D341Med (cell line): ENCODE data around the gene CECR2.

Experiments used
- DNase-seq: peaks from one replicate; pipeline ENCODE4 v3.0.0; 2012; ENCODE audit warnings: low spot score

The CECR2 gene

DNA sequence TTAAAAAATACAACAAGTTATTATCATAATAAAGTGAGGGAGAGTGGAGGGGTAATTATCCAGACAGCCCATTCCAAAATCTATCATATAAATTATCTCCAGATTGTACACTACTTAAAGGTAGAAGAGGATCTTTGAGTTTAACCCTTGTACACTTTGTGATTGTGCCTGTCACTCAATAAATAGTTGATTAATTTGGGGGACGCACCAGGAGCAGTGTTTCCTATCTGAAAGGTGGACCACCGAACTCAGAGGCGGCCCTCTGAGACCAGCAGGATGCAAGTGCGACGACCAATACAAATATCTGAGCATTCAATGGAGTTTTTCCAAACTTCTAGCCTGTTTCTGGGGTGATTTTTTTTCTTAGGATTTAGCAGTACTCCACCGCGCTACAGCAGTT lies 1.1 kb upstream of the CECR2 start:
- no peak for DNase-seq

DNA sequence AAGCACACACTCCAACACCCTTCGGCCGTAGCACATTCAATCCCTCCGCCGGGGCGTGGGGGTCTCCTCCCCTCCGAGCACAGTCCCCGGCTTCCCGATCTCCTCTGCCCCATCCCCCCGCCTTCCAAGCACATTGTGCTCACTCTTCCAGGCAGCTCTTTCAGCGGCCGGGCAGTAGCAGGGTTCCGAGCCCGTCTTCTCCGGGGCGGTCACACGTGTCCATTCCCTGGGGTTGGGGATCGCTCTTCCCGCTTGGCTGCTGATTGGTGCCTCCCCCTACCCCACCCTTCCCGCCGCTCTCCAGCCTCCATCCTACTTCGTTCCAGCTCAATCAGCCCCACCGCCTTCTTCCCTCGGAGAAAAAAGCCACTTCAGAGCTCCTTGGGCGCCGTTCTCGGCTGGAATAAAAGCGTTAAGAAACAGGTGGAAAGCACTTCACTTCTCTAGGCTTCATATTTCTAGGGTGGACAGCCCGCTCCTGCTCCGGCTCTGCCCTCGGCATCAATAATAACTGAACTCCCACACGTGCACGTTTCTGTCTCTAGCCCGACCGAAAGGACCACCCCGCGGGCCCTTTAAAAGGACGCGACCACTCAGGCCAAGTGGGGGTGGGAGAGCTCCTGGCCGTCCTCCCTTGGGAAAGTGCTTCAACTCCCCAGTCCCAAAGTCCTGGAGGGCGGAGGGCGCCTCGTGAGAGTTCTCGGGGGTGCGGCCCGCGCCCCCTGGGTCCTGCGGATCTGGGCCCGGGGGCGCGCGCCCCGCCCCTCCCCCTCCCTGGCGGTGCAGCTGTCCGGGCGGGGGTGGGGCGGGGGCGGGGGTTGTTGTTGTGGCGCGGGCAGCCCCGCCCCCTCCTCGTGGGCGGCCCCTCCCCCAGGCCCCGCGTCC lies 464 bp upstream of the CECR2 start:
- DNase-seq: peak; percentile 60

DNA sequence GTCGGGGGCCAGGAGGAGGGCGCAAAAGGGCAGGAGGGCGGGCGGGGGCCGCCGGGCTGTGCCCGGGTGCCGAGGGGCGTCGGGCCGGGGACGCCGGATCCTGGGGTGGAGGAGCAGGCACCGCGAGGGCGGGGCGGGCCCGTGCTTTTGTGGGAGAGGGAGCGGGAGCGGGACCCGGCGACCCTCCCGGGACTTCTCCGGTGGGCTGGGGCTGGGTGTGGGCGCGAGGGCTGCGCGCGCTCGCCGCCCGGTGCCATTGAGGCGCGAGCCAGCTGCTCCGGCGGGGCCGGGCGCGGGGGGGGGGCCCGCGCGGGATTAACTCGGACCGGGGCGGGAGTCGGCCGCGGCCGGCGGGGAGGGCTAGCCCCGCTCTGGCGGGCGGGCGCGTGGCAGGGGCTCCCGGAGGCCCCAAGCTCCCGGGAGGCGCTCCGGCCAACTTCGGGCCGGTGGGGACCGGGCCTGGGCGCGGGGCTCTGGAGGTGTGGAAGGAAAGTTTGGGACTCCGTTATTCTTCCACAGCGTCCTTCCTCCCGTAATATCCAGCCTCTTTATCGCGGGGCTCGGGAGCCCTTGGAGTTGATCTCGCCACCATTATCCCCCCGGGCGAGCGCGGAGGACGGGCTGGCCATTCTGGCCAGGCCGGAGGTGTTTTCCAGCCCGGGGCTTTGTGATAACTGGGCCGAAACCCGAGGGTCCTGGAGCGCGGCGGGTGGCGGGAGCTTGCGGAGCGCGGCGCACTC lies 936 bp downstream of the CECR2 start:
- peak; percentile 69 for DNase-seq

DNA sequence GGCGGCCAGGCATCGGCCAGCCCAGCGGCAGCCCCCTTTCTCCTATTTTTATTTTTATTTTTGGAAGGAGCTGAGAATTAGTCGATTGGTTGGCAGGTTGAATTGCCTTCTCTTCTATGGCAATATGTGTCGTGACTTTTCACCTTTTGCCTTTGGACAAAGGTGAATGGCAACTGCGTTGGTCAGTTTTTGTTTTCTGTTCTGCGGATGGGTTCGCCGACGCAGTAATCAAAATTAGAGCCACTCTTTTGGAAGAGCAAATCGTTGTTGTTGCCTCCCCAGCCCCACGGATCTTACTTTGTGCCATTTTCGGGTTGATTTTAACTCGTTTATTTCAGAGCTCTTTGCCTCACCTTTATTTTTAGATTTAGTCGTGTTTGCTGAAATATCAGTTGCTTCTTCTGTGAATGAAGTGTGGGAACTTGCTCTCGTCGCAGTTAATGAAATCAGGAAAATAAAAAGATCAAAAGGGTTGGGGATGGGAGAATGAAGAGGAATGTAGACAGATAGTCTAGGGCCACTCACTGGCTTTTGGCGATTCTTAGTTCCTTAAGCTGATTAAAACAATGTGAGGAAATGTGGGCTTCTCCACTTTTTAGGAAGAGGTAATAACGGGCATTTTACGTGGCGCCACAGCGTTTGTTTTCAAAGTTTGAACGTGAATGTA lies 1.6 kb downstream of the CECR2 start:
- no peak for DNase-seq

DNA sequence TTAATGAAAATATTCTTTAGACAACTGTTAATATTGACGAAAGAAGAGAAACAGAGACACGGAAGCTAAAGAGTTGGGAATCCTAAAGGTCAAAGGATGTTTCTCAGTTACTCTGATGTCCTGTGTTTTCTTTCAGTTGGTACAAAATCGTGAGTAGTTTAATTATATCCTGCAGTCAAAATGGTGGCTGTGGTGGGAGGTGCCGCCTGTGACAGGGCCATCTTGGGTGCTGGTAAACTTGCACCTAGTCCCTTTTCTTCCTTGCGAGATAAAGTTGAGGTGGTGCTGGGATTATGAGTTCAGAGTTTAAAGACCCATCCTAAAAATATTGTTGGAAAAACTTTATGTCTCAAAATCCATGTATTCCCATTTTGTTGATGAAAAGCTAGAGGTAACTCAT lies 2.2 kb downstream of the CECR2 start:
- DNase-seq: no peak

DNA sequence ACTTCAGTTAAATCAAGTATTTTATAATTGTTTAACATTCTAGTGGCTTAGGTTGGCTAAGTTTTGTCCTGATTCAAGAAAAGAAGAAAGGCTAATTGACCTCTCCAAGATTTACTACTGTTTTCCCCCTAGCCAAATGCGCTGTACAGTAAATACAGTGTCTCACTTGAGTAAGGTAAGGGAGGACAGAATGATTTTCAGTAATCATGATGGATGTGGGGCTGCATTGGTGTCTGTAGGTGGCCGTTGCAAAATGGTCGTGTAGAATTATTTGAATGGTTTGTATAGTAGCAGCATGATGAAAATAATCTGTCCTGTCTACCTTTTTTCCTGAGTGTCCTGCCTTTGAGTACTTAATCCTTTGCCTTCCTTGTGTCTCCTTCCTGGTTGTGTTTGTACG lies 4.6 kb downstream of the CECR2 start:
- DNase-seq: no peak

DNA sequence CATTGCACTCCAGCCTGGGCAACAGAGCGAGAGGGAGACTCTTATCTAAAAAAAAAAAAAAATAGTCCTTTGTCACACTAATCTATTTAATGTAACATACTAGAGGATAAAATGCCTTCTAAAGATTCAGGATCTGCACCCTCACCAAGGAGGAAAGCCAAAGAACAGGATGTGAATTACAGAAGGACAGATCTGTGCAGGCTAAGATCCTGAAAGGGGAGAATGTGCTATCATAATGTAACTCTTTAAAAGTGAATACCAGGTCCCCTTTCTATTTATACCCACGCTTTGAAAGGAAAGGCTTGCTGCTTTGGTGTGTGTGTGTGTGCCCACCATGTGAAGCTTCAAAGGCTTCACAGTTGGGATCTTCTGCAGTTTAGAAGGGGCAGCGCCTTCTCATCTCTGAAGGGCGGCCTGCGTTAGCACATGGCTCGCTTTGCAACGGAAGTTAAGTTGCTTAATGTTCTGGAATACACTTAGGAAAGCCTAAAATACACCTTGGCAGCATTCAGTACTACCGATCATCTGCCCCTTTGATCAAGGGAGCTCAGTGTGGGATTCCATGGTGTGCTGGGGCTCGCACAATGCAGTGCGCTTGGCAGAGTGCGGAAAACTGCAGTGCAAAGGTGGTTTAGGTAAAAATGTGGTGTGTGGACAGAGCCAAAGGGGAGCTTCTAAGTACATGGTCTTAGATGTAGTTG lies 6.8 kb downstream of the CECR2 start:
- no peak for DNase-seq

DNA sequence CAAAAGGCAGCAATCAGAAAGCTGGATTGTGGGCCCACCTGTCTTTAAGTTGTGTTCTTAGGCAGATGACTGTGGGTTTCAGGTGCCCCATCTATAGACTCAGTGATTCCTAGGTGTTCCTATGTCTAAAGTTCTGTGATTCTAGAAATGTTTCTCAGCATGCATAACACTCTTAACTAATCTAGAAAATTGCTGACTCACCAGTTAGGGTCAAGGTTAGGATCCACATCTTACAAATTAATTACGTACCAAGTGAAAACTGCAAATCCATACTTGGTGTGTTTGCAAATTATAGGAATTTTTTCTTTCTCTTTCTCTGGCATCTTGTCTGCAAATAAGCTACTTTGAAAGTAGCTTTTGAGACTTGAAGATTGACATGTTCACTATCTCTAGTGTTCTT lies 7.7 kb downstream of the CECR2 start:
- no peak for DNase-seq

DNA sequence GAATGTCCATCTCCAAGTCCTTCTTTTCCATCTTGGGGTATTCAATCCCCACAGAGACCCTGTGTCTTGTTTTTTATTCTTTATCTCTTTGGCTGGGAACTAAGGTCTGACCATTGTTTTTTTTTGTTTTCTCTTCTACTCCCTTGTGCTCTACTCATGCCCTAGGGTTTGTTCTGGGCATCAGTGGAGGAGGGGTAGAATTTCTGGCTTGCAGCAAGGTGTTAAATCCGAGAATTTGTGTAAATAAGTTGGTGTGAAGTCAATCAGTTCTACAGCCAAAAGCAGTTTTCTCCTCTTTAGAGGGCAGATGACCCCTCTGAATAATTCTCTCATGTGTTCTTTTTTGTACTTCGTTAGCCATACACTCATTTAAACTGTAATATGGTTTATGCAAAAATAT lies 10.7 kb downstream of the CECR2 start:
- no peak for DNase-seq

DNA sequence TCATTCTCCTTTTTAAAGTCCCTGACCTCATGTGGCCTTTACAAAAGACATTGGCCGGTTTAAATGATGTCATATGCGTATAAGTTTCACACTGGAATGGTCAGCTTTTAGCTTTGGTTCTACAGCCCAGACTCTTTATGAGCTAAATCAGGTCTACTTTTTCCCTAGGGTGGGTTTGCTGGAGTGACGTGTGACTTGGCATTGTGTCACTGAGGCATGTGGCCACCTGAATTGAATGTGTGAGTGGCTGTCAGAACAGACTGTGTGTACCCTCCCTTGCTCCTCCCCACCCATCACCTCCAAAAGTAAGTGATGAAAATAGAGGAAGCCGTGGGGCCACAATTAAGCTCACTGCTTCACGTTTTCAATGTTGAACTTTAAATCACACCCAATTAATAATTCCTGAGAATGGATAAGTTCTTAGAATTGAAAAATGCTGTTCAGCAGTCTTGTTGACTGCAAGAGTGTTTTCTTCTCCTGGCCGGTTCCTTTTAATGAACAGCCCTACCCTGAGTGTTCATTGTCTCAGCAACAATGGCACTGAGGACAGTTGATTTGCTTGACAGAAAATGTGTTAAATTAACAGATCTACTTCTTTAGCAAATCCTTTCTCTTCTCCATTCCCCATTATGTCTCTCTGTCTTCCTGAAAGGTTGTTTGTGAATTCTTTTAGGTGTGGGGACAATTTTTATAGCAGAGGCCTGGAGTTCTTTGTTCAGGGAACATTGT lies 11.3 kb downstream of the CECR2 start:
- no peak for DNase-seq

DNA sequence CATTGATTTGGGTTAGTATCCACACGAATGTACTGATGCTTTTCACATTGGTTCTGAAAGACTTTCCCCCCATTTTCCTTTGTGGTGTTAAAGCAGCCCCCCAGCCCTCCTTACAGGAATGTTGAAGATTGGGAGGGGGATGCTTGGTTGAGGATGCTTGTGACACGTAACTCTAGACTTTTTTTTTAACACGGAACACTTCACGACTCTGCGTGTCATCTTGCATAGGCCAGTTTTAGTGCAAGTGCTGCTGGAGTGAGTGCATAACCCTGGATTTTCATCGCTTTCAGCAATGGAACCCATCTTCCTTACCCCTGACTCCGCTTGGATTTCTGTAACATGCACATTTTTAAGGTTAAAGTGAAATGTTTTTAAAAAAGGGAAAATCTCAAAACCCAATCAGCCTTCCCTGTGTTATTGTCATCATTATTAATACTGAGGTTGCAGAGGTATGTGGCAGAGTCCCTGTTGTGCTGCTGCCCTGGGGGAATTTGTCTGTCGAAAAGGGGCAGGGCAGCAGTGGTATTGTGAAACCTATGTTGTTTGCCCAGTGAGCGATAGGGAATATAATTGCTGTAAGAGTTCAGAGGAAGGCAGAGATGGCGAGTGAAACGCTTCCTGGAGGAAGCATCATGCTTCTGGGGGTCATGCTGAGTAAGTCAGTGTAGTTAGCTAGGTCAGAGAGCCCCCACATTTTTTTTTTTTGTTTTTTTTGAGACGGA lies 12.1 kb downstream of the CECR2 start:
- no peak for DNase-seq

DNA sequence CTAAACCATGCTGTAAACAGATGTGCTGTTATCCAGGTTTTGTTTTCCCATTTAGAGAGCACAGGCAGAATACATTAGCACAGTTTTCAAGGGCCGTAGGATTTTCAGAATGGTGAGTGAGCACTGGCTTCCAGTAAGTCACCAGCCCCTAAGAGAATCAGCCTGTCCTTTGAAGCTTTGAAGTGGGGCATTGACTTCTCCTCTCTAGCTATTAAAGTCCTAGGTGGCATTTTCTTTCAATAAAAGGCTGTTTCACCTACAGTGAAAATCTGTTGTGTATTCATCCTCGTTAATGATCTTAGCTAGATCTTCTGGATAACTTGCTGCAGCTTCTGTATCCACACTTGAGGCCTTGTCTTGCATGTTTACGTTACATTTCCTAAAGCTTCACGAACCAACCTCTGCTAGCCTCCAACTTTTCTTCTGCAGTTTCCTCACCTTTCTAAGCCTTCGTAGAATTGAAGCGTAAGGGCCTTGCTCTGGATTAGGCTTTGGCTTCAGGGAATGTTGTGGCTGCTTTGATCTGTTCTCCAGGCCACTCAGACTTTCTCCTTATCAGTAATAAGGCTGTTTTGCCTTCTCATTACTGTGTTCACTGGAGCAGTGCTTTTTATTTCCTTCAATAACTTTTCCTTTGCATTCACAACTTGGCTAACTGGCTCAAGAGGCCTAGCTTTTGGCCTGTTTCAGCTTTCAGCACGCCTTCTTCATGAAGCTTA lies 15.5 kb downstream of the CECR2 start:
- DNase-seq: no peak

DNA sequence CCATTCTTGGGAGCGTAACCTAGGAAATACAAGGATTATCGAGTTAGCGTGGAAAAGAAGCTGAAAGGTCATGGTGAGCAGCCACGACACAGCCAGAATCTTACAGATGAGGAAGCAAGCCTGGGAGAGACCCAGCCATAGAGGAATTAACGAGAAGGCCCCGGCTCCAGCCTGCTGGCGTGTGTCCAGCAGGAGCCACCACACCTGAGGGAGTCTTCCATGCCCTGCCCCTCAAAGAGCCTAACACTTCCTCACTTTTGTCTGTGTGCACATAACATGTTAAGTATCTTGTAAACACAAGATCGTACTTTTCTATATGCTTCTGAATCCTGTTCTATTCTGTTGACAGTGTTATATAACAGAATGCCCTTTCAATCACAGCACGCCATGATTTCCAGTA lies 18.1 kb downstream of the CECR2 start:
- no peak for DNase-seq

DNA sequence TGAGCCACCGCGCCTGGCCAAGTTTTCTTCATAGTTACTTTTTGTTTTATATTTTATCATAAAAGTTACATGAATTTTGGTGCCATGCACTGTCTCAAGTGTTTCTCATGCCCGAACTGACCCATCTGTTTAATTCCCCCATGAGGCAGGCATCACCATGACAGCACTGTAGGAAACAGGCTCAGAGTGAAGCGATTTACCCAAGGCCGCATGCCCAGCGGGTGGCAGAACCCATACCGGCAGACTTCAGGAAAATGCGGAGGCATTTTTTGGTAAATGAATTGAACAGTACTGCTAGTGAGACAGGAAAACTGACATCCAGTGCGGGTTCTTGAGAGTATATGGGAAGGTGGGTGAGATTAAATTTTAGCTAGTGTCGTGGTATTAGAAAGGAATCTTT lies 19.0 kb downstream of the CECR2 start:
- DNase-seq: no peak

DNA sequence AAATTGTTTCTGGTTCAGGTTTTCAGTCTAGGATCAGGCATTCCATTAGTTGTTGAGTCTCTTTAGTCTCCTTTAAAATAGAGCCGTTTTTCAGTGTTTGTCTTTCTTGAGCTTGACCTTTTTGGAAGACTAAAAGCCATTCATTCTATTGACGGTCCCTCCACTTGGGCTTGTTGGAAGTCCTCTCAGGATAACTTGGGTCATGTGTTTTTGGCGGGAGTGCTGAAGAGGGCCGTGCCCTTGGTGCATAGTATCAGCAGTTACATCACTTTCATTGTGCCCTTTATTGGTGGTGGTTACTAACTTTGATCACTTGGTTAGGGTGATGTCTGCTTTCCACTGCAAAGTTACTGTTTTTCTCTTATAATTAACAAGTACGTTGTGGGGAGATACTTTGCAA lies 20.8 kb downstream of the CECR2 start:
- DNase-seq: no peak

DNA sequence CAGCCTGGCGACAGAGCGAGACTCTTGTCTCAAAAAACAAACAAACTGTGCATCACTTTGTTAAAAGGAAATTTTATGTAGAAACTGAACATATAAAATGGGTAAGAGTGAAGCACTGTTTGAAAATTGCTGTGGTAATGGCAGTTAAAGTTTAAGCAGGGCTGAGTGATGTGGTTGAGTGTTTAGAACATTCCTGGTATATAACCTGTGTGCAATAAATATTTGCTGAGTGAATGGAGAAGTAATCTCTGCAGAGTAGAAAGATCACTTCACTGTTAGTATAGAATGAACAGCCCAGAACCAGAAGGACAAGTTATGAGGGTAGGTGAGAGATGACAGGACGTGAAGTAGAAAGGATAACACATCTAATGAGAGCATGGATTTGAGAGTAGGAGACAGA lies 27.3 kb downstream of the CECR2 start:
- no peak for DNase-seq

DNA sequence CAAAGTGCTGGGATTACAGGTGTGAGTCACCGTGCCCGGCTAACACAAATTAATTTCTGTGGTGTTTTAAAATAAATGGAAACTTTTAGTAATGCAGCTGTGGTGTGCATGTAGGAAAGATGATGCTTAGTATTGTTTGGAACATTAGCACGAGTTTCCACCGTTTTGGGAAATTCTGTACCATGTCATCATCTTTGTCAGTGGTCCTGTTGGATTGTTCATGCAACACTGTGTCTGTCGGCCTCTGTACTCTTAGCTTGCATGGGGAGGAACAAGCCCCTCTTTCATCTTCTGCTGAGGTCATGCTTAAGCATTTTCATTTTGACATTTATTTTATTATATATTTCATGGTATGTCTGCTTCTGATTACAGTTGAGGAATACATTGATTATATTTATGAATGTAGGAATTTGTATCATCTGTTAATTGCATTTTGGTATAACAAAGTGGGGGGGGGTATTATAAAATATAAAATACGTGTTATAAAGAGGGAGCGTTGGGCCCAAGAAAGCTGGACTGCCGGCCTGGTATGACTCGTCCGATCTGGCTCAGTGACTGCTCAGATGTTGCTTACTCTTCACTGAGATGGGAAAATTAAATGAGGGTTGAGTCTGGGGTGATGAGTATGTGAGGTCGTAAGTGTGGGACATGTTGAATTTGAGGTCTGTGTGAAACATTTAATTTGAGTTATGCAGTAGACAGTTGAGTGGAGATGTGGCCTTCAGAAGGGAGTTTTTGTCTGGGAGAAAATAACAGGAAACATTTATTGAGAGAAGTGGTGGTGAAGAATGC lies 28.7 kb downstream of the CECR2 start:
- no peak for DNase-seq

DNA sequence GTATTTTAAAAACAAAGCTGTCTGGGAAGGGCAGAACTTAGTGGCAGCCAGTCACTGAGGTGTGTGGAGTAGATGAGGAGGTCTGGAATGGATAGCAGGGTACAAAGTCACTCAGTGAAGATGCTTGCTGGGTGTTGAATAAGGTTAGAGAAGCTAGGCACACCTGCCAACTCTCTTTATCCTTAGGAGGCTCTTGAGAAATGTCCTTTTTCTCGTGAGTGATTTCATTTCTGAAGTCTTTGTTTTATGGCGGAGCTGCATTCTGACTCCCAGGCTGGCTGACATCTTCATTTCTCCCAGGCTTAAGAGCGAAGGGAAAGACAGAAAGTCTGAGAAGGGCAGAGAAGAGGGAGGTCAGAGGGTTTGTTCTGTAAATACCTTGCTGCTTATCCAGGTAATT lies 31.0 kb downstream of the CECR2 start:
- DNase-seq: no peak

DNA sequence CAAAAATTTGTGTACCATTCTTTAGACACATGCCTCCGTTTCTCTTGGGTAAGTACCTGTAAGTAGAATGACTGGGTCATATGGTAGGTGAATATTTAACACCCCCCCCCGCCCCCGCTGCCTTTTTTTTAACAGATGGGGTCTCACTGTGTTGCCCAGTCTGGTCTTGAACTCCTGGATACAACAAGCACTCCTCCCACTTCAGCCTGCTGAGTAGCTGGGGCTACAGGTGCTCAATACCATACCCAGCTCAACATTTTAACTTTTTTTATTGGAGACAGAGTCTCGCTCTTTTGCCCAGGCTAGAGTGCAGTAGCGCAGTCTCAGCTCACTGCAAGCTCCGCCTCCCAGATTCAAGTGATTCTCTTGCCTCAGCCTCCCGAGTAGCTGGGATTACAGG lies 32.5 kb downstream of the CECR2 start:
- no peak for DNase-seq

DNA sequence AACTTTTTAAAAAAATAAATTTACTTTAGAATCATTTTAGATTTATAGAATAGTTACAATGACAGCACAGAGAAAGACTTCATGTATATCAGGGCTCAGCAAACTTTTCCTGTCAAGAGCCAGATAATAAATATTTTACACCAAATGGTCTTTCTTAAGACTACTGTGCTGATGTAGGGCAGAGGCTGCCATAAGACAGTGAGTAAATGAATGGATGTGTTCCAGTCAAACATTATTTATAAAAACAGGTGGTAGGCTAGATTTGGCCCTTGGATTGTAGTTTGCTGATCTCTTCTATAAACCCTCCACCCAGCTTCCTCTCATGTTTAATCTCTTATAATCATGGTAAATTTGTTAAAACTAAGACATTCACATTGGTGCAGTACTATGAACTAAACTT lies 33.0 kb downstream of the CECR2 start:
- no peak for DNase-seq
